GM21423 (cell line): ENCODE results near the gene SCTR.

ENCODE experiments used
- ATAC-seq: cut with Tn5 transposase; IDR thresholded peaks from one replicate; pipeline ENCODE4 v1.9.1; 2021; ENCODE audit warnings: mild to moderate bottlenecking, moderate library complexity; ENCODE audit not compliant: unreplicated experiment

SCTR gene

DNA sequence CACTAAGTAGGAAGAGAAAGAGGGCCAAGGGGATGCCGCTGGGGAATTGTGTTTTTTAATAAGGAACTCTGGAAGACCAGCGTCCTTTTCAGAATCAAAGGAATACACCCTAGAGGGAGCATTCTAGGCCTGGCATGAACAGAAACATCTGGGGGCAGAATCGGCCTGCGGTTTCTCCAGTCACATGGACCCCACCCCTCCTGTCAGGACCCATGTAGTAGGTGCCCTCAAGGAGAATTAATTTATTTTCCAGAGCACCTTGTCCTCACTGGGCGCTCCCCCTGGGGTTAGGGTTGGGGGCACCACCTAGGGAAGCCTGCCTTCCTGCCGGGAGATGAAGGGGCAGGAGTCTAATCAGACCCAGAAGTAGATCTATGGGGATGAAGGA lies 48.4 kb downstream of the SCTR start:
- no peak for ATAC-seq

DNA sequence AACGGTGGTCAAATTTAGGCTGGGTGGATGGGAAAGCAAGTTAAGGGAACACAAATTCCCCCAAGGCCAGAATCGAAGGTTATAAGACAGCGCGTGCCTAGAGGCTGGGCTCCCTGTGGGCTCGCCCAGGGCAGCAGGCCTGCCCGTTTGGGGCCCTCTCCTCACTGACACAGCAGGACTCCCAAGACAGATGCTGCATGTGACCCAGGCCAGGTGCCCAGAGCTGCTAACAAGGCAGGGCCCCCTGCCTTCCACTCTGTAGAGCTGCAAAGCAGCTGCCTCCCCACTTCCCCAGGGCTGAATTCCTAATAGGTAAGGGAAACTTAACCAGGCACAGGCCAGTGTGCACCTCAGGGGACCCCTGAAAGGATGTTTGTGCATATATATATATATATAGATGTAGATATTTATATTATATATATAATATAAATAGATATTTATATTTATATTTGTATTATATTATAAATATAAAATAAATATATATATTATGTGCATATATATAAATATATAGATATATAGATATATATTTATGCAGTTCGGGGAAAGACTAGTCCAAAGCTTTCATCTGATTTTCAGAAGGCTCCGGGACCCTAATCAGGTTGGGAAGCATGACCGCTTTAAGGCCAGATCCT lies 48.9 kb downstream of the SCTR start:
- no peak for ATAC-seq

DNA sequence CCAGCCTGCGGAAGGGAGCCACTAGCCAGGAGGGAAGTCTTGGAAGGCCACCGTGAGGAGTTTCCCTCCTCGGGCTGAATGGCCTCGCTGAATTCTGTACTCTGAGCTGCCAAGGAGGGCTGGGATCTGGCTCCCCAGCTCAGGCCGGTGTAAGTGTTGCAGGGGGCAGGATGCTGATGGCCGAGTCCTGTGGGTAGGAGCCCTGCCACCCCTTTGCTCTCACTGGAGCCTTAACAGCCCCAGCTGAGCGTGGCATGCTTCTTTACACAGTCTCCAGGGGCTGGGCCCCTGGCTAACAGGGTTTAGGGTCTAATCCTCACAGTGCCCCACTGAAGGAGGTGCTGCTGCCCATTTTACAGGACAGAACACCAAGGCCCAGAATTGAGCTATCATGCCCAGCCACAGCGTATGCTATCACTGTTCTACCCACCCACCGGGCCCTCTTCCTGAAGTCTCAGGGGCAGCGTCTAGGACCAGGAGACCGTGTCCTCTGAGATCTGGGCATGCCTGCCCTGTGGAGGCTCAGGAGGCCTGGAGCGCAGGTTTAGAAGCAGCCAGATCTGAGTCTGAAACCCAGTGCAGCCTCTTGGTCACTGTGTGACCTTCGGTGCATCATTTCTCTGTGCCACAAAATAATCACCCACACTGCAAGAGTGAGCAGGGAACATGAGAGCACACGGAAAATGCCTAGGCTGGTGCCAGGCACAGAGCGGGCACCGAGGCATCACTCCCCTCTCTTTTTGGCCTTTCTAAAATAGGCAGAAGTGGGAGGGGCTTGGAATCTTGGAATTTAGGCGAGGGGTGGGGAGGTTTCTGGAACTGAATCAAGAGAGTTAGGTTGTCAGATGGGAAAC lies 49.7 kb downstream of the SCTR start:
- no peak for ATAC-seq

DNA sequence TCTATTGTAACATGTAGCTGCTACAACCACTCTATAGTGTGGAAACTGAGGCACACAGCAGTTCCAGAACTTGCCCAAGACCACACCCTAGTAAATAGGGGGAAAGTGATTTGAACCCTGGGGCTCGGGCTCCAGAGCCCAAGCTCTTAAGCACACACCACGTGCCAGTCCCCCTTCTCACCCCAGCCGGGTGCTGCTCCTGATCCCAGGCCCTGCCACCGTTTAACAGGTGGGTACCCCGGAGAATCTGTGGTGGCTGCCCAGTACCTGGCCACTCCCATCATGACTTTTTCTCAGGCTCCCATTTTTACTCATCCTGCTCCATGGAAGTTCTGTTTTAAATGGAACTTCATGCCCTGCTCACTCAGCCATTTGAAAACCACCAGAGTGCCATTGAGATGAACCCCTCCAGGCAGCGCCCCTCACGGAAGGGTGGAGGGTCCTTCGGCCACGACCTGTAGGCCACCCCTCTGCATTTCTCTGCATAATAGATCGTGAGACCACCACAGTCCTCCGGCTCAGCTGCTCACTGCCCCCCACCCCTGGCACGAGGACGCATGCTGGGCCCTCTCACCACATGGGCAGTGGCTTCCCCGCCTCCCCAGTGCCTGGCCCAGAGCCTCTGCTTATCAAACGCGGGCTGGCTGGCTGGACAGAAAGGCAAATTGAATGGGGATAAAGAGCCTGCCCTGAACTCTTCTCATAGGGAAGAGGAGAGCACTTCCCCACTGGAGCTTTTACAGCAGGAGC lies 50.5 kb downstream of the SCTR start:
- ATAC-seq: no peak

DNA sequence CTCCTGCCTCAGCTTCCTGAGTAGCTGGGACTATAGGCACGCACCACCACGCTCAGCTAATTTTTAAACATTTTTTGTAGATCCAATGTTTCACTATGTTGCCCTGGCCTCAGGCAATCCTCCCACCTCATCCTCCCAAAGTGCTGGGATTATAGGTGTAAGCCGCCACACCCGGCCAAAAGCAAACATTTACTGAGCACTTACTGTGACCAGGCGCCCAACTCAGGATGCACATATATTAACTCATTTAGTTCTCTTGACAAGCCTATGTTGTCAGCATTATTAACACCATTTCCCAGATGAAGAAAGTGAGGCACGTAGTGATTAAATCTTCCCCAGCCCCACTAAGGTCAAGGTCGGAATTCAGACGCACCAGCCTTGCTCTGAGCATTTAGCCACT lies 51.5 kb downstream of the SCTR start:
- no peak for ATAC-seq

DNA sequence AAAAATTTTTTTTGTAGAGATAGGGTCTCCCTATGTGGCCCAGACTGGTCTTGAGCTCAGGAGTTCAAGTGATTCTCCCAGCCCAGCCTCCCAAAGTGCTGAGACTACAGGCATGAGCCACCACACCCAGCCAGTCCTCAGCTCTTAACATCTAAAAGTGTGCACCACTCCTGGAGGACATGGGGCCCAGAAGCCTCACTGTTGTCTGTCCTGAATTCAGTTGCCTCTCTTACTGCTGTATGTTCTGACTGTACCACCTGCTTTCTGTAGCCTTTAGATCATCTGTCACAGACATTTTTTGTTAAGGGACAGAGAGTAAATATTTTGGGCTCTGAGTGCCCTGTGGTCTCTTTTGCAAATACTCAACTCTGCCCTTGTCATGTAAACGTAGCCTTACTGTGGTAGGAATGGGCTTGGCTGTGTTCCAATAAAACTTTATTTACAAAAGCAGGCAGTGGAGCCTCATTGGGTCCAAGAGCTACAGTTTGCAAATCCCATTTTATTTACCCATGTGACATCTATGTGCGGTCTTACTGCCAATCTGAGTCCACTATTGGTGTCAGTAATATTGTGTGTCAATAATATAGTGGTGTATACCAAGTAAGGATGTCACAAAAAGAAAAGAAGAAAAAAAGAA lies 54.5 kb downstream of the SCTR start:
- no peak for ATAC-seq

DNA sequence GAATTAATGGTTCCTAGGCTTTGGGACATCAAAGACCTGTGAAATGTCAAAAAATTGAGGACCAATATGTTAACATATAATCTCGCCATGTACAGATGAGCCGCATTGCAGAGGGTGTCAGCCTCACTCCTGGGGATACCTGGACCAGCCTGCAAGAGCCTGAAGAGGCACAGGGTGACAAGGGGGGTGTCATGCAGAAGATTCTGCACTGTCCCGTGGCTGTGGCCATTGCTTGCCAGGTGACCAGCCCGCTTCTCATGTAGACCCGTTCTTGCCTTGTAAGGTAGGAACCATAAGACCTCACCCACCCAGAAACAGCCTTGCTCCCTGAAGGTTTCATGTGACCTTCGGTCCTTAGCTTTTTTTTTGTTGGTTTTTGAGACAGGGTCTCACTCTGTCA lies 55.2 kb downstream of the SCTR start:
- no peak for ATAC-seq

DNA sequence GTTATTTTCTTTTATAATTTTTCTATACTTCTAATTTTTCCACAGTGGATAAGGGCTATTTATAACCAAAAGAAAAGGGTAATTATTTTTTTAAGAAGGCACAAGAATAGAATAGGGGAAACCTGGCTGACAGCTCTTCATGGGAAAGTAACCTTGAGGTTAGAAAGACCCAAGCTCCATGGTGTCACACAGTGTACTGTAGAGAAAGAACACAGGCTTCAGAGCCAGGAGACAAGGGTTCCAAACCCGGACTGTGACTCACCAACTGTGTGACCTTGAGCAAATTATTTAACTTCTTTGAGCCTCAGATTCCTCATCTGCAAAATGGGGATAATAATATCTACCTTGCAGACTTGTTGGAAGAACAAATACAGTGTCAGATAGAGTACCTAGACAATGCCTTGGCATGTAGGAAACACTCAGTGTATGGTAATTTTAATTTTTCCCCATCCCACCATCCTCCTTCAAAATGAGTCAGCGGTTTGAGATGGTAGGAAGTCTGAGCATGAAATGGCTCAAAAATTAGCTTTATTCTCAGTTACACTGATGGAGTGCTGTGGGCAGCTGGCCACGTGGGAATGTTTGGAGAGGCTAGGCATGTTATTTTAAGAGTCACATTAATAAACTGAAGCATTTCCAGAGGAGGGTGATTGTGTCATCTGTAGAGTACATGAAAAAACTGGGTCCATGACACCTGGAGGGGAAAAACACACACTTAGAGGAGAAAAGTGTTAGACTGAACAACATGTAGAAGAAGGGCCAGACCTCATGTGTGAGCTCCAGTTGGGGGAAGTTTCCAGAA lies 55.9 kb downstream of the SCTR start:
- ATAC-seq: no peak

DNA sequence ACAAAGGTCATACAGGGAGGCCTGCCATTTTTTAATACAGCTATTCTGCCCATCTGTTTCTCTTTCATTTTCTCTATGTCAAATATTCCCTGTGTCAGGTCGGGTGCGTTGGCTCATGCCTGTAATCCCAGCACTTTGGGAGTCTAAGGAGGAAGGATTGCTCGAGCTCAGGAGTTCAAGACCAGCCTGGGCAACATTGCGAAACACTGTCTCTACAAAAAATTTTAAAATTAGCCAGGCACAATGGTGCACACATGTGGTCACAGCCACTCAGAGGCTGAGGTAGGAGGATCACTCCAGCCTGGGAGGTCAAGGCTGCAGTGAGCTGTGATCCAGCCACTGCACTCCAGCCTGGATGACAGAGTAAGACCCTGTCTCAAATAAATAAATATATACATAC lies 57.9 kb downstream of the SCTR start:
- ATAC-seq: no peak

DNA sequence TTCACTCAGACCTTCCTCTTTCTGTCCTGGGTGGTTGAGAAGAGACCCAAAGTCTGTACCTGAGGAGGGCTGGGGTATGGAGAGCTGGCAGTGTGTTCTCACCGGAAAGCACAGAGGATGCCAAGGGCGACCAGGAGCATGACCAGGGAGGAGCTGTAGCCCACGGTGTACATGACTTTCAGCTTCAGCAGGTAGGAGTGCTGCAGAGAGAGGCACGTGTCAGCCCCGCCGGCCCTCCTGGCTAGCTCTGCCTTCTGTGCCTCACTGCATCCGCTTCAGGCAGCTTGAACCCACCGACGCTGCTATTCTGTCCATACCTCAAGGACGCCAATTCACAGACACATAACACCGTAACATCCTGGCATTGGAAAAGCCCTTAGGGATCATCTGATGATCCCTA lies 58.6 kb downstream of the SCTR start:
- no peak for ATAC-seq

DNA sequence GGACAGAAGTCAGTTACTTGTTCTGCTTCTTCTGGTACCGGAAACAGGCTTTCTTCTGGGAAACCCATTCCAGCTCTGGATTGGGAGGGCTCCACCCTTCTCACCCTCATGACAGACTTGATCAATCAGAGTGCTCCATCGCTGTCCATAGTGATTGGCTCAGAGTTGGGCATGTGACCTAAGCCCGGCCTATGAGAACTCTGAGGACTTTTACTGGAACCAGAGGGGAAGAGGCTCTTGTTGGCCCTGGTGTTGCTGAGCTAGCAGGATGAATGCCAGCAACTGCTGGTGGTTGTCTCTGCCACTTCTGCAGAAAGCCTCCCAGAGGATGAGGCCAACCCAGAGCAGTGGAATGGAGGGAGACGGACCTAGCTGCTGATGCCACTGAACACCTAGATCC lies 59.3 kb downstream of the SCTR start:
- no peak for ATAC-seq

DNA sequence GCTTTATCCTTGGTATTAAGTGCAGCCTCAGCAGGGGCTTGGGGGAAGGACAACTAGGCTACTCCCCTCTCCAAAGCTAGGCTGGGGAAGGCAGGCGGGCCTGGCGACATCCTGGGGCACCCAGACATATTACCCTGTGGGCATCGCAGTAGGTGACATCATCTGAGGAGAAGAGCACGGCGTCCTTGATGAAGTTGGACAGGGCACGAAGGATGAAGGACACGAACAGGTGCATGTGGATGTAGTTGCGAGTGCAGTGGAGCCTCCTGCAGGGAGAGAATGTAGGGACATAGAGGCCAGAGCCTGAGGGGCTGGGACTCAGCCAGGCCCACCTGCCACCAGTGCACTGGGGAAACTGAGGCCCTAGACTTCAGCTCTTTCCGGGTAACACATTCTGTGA lies 60.3 kb downstream of the SCTR start:
- ATAC-seq: no peak

DNA sequence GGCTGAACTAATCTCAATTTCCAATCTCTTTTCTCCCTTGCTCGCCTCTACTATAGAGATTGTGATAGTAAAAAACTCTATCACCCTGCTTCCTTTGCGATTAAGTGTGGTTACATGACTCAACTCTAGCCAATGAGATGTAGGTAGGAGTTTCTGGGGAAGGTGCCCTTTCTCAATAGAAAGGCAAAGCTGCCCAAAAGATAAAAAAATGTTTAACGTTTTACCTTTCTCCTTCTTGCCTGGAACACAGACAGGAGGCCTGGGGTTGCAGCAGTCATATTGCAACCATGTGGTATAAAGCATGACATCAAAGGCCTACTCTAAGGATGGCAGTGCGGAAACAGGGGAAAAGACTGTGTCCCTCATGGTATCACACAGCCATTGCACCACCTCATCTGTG lies 61.1 kb downstream of the SCTR start:
- ATAC-seq: no peak

DNA sequence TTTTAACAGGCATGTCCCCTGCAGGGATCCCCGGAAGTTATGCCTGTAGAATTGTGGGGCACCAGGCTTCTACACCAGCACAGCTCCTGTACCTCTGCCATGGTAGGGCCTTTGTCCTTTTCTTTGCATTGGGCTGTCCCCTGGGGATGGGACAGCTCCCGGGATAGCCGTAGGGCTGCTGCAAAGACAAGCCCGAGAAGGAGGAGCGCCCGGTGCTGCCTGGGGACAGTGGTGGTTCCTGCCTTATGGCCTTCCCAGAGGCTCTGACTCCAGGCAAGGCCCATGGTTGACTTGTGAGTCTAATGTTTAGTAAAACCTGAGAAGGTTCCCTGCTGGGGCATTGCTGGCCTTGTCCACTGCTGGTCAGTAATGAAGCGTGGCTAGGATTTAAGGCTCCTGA lies 61.7 kb downstream of the SCTR start:
- no peak for ATAC-seq

DNA sequence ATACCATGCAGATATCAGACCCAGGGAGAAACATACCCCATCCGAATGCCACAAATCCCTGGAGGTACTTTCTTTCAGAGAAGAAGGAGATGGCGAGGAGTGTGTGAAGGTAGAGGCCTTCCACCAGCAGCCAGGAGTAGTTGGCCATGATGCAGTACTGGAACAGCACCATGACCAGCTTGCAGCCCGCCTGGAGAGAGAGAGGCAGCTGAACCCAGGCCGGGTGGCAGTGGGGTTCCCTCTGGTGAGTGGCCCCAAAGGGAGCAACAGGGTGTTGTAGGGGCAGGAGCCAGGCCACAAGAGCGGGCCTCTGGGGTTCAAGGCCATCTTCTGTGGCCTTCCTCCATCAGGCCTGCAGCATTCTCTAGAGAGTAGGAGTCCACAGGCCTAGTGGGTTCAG lies 62.5 kb downstream of the SCTR start:
- no peak for ATAC-seq

DNA sequence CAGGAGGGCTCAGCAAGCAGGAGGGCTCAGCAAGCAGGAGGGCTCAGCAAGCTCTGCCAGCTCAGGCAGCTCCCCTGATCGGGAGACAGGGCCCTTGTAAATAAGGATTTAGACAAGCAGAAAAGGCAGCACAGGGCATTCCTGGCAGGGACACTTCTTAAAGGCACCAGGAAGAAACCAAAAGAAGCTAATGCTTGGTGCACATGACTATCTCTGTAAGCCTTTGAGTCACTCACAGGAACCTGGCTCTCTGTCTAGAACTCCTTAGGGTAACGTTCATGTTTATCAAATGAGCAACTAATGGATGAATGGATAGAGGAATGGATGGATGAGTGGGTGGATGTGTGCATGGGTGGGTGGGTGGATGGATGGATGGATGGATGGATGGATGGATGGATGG lies 64.2 kb downstream of the SCTR start:
- no peak for ATAC-seq

DNA sequence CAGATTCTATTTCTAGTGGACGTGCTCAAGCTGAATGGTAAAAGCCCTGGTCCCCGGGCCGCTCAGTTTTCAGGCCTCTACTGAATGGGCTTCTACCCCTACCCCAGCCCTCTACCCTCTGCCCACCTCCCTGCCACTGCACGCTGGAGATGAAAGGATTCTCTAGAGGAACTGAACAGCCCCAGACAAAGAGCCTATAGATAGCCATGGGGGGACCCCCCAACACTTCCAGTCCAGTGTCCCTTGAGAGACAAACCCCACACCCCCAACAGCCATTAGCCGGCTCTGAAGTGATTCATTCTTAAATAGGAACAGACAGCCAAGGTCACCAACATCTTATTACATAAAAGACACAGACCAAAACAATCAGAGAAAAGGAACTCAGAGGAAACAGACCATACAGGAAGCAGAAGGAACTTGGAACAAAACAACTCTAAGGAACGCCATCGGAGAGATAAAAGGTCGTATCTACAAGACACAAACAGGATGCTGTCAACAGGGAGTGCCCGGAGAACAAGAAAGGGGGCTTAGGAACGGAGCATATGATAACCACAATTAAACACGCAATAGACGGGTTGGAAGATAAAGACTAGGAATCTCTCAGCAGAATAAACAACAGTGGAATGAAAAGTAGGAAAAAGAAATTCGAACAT lies 69.1 kb downstream of the SCTR start:
- no peak for ATAC-seq

DNA sequence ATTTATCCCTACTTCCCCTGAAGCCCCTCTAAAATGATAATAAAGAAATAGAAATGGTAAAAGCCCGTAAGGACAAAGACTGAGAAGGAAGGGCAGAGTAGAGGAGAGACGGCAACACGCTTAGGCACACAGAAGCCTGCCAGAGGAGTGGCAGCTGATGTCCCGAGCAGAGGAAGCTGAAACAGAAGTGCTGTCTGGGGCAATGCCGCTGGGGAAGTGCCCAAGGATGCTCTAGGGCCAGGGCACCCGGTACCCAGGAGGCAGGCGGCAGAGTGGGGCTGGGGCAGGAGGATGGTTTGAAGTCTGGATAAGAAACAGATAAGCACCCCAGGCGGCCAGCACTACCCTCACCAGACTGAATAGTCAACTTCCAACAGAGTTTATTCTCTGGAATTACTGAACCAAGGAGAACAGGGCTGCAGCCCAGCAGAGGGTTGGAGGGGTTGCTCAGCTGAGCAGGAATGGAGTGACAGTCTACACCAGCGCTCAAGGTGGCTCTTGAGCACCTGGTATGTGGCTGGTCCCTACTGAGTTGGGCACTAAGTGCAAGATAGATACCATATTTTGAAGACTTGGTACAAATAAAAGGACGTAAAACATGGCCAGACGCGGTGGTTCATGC lies 70.2 kb downstream of the SCTR start:
- ATAC-seq: no peak

DNA sequence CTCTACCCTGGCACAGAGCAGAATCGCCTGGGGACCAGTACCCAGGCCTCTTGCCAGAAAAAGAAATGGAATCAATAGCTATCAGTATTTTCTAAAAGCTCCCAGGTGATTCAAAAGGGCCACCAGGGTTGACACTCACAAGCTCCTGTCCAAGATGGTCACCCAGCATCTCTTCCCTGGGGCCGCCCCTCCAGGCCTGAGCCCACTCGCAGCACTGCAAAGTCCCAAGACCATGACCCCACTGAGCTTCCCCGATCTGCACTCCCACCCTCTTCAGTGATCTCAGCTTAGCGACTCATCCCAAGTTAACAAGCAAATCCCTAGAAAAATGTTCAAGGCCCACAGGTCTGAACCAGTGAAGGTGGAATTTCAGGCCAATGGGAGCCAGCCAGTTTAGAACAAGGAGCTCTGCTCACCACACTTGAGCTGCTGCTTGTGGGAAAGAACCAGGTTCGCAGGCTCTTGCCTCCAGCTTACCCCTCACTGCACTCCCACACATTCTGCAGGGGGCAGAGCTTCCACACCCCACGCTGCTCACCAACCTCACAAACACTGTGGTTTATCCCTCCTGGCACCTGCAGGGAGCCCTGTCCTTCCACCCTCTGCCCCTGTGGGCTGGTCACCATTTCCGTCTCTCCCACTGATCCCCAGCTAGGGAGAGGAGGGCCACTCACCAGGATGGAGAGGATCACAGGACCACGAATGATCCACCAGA lies 72.8 kb downstream of the SCTR start:
- ATAC-seq: no peak
